NCI-H146 (cell line): ENCODE measurements around the gene PSMD2.
"Not testable (repeated sequence)": the region's sequence is repeated elsewhere in the genome, so short reads cannot be mapped to it uniquely, and the experiment has no call there.

ENCODE experiments used
- DNase-seq: peaks from one replicate; lab custom pipeline; 2025; lab: John Stamatoyannopoulos, UW

The PSMD2 gene

GRCh38 chr3:184298759-184299487 is at the start of gene PSMD2:
Gene PSMD2 (plus strand): TSS chr3:184299241. CDS start chr3:184299267, 26 bp downstream.
- peak; percentile 99 for DNase-seq

- DNase-seq, result peak; percentile 100
Measured at GRCh38 chr3:184249412-184250166, 49.5 kb upstream of the PSMD2 start, which contains the start of gene EEF1AKMT4. Gene EEF1AKMT4 (plus strand): TSS chr3:184249672. CDS start chr3:184249695, 23 bp downstream.

- peak; percentile 95 for DNase-seq
Measured at GRCh38 chr3:184250167-184250828, 48.7 kb upstream of the PSMD2 start.

- DNase-seq, result no peak
Measured at GRCh38 chr3:184255291-184256039, 43.6 kb upstream of the PSMD2 start.

GRCh38 chr3:184257083-184257915 is 41.7 kb upstream of the PSMD2 start:
- DNase-seq, result no peak

- no peak for DNase-seq
Measured at GRCh38 chr3:184258926-184259325, 40.1 kb upstream of the PSMD2 start.

- no peak for DNase-seq
Measured at GRCh38 chr3:184259396-184259877, 39.6 kb upstream of the PSMD2 start.

GRCh38 chr3:184259878-184260723 is 38.9 kb upstream of the PSMD2 start:
- peak; percentile 74 for DNase-seq

- peak; percentile 63 for DNase-seq
Measured at GRCh38 chr3:184260724-184261269, 38.2 kb upstream of the PSMD2 start.

GRCh38 chr3:184261270-184261853 is 37.7 kb upstream of the PSMD2 start, which contains the start of gene CAMK2N2:
Gene CAMK2N2 (minus strand): TSS chr3:184261553. CDS start chr3:184261285, 268 bp downstream.
- peak; percentile 99 for DNase-seq

- peak; percentile 91 for DNase-seq
Measured at GRCh38 chr3:184261854-184262763, 36.9 kb upstream of the PSMD2 start.

- no peak for DNase-seq
Measured at GRCh38 chr3:184262764-184263179, 36.3 kb upstream of the PSMD2 start.

- not testable (repeated sequence) for DNase-seq
Measured at GRCh38 chr3:184267249-184267648, 31.8 kb upstream of the PSMD2 start.

- DNase-seq, result no peak
Measured at GRCh38 chr3:184272269-184272668, 26.8 kb upstream of the PSMD2 start.

GRCh38 chr3:184275381-184275701 is 23.7 kb upstream of the PSMD2 start:
- DNase-seq, result no peak

- DNase-seq, result peak; percentile 26
Measured at GRCh38 chr3:184275961-184276910, 22.8 kb upstream of the PSMD2 start, which contains the start of gene ECE2. Gene ECE2 (plus strand): TSS chr3:184276022. CDS start chr3:184276154, 132 bp downstream.

- no peak for DNase-seq
Measured at GRCh38 chr3:184277366-184277765, 21.7 kb upstream of the PSMD2 start.
